Panc1 (cell line): ENCODE measurements around the gene GID8.

Experiments used
- CTCF ChIP-seq: fragments of 450-650 bp; IDR thresholded peaks from 2 replicates; pipeline ENCODE4 v1.5.1; 2017; ENCODE audit warnings: mild to moderate bottlenecking
- POLR2AphosphoS5 ChIP-seq: IDR thresholded peaks from 2 replicates; pipeline ENCODE4 v1.6.1; 2012; ENCODE audit warnings: mild to moderate bottlenecking, low read depth, low read length, moderate library complexity
- REST ChIP-seq, 2 experiments: IDR thresholded peaks; 2 replicates each; pipeline ENCODE4 v1.6.1; 2011 to 2012; ENCODE audit warnings: low read depth in 2 of 2, control low read depth in 1 of 2, low read length in 1 of 2, mild to moderate bottlenecking in 1 of 2, moderate library complexity in 1 of 2; ENCODE audit not compliant: insufficient read depth in 1 of 2

- TF ChIP-seq REST (IDR thresholded peaks at IDR 0.05; ENCODE audit: insufficient read depth in 1 of 2, low read depth in 2 of 2, low read length in 1 of 2) (no peak), CTCF (no peak), POLR2AphosphoS5 (no peak)
Measured at GRCh38 chr20:62933966-62934365, 4.0 kb upstream of the GID8 start.
